H1 (cell line): ENCODE data around the gene SLC26A11. TPM values are rescaled to one million over a fixed set of nuclear protein-coding genes. Genes with fewer than 3 reads are reported as not detected.

ENCODE experiments used
- BCL11A ChIP-seq, 2 experiments: IDR thresholded peaks; one replicate each; pipeline ENCODE4 v1.6.1; 2011; ENCODE audit warnings: low read depth in 2 of 2, low read length in 2 of 2, mild to moderate bottlenecking in 2 of 2
- CBX5 ChIP-seq: fragments of 300-800, 300-1000 bp; sonication (generic); IDR thresholded peaks from 2 replicates; pipeline ENCODE4 v1.7.1; 2016; ENCODE audit warnings: antibody characterized with exemption, low read length, low read depth
- EGR1 ChIP-seq: IDR thresholded peaks from 2 replicates; pipeline ENCODE4 v1.6.1; 2011; ENCODE audit warnings: low read depth, low read length, borderline replicate concordance
- EZH2 ChIP-seq: fragments of 200-600 bp; sonication (generic); IDR thresholded peaks from 2 replicates; pipeline ENCODE4 v1.7.1; 2012; ENCODE audit warnings: low read depth, mild to moderate bottlenecking, moderate library complexity, low read length, inconsistent platforms; ENCODE audit not compliant: severe bottlenecking
- JUN ChIP-seq: IDR thresholded peaks from 2 replicates; pipeline ENCODE4 v1.6.1; 2011; ENCODE audit warnings: low read depth, mild to moderate bottlenecking, improper control_type of control experiment, low read length
- KDM4A ChIP-seq: IDR thresholded peaks from one replicate; pipeline ENCODE4 v1.7.1; 2012; ENCODE audit warnings: low read depth, mild to moderate bottlenecking, moderate library complexity, low read length, inconsistent platforms; ENCODE audit not compliant: severe bottlenecking
- NRF1 ChIP-seq: IDR thresholded peaks from 2 replicates; pipeline ENCODE4 v1.6.1; 2011; ENCODE audit warnings: mild to moderate bottlenecking, low read depth, low read length, improper control_type of control experiment
- PHF8 ChIP-seq: fragments of 200-600 bp; sonication (generic); conservative IDR thresholded peaks from 2 replicates; pipeline ENCODE4 v1.7.1; 2012; ENCODE audit warnings: low read depth, mild to moderate bottlenecking, inconsistent platforms, low read length, moderate library complexity
- POU5F1 ChIP-seq: IDR thresholded peaks from 2 replicates; pipeline ENCODE4 v1.6.1; 2011; ENCODE audit warnings: low read depth, mild to moderate bottlenecking, low read length, moderate library complexity
- RNF2 ChIP-seq: fragments of 200-900, 300-1000 bp; sonication (generic); IDR thresholded peaks from 2 replicates; pipeline ENCODE4 v1.7.1; 2016; ENCODE audit warnings: borderline replicate concordance, low read depth, mild to moderate bottlenecking, antibody characterized with exemption, low read length; ENCODE audit not compliant: poor library complexity, severe bottlenecking; ENCODE audit errors: missing control alignments
- RXRA ChIP-seq: IDR thresholded peaks from 2 replicates; pipeline ENCODE4 v1.6.1; 2011; ENCODE audit warnings: low read depth, mild to moderate bottlenecking, low read length, moderate library complexity; ENCODE audit not compliant: insufficient read depth
- SIX5 ChIP-seq: IDR thresholded peaks from 2 replicates; pipeline ENCODE4 v1.6.1; 2011; ENCODE audit warnings: mild to moderate bottlenecking, low read depth, low read length
- polyA plus RNA-seq, 7 experiments: library from polyadenylated mRNA; depleted of rRNA in 3 of 7; stranded (reverse) in 5 of 7; unstranded in 2 of 7; fragments of >200 nt in 5 of 7; fragments of 200-250 nt in 2 of 7; gene quantifications; 1 replicate in 5 of 7; 2 replicates in 1 of 7; 4 replicates in 1 of 7; pipeline versions ENCODE4 v1.2.1 to v1.2.3, GENCODE V29; 2011 to 2013; ENCODE audit warnings: missing spikeins in 2 of 7, mixed read lengths in 2 of 7
- total RNA-seq: library from RNA; stranded (reverse); fragmentation: NEBNext Ultra II Directional; extraction: Animal tissue kit (Norgen Biotek cat#: 25700); gene quantifications from 2 replicates; pipeline ENCODE4 v1.2.1, GENCODE V29; 2021
- TF ChIP-seq, protein P1 (sequence below): IDR thresholded peaks from 2 replicates; pipeline ENCODE4 v1.6.1; 2012; ENCODE audit warnings: inconsistent platforms
- TF ChIP-seq, protein P2 (sequence below): IDR thresholded peaks from 2 replicates; pipeline ENCODE4 v1.6.1; 2011; ENCODE audit warnings: low read length, improper control_type of control experiment

Gene SLC26A11
- total and polyA plus RNA-seq, 2 of the 8 experiments (the other 6 are each of a cell fraction or from before 2014, with no cell fraction given): 15.5 to 25.9 TPM

DNA sequence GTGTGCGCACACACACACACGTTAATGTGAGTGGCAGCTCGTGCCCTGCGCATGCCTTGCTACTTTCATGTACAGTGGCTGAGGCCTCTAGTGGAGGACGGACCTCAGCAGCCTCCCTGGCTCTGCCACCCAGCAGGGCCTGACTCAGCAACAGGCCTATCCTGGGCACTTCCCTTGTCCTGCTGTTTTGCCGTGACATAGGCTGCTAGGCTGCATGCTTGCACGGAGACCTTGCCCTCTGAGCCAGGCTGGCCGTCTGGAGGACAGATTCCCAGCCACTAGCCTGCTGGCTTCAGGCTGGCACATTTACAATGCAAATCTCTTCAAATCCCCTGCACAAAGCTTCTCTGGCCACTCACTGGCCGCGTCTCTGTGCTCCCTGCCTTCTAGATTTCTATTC is 49.9 kb downstream of the SLC26A11 start (continued):
- TF ChIP-seq RNF2 (no peak), NRF1 (no peak), EGR1 (no peak), JUN (no peak), EZH2 (no peak), SIX5 (no peak), RXRA (no peak), KDM4A (no peak), POU5F1 (no peak), CBX5 (no peak), PHF8 (no peak), BCL11A (IDR thresholded peaks at IDR 0.05; ENCODE audit: low read depth in 2 of 2, low read length in 2 of 2) (no peak)
- TF ChIP-seq, protein P1, sequence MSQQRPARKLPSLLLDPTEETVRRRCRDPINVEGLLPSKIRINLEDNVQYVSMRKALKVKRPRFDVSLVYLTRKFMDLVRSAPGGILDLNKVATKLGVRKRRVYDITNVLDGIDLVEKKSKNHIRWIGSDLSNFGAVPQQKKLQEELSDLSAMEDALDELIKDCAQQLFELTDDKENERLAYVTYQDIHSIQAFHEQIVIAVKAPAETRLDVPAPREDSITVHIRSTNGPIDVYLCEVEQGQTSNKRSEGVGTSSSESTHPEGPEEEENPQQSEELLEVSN: 0 out of 2 replicates have a peak, but pooled peaks have one; percentile 17
- TF ChIP-seq, protein P2, sequence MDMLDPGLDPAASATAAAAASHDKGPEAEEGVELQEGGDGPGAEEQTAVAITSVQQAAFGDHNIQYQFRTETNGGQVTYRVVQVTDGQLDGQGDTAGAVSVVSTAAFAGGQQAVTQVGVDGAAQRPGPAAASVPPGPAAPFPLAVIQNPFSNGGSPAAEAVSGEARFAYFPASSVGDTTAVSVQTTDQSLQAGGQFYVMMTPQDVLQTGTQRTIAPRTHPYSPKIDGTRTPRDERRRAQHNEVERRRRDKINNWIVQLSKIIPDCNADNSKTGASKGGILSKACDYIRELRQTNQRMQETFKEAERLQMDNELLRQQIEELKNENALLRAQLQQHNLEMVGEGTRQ: no peak
